Measurements from ENCODE around the gene AHCY.

DNA sequence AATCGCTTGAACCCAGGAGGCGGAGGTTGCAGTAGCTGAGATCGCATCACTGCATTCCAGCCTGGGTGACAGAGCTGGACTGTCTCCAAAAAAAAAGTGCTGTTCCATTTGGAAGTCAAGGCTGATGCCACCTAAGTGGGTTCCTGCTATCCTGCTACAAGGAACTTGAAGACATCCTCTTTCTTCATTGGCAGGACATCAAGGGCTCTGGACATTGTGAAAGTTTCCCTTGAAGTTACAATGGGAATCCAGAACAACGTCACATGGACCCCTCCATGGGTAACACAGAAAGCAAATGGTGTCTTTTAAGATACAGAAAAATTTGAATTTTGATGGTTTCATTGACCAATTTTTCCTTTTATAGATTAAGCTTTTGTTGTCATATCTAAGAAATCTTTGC, 44.4 kb upstream of the AHCY start:
- TF ChIP-seq POLR2AphosphoS5 (IDR thresholded peaks at IDR 0.05; ENCODE audit: low read depth, low read length) (no peak), POLR2A (IDR thresholded peaks at IDR 0.05; ENCODE audit: low read depth, low read length) (no peak), TAF1 (IDR thresholded peaks at IDR 0.05; ENCODE audit: borderline replicate concordance, low read depth, low read length) (no peak)

All from GM12892 (cell line).